Stimulated activated CD8-positive, alpha-beta memory T cell treated with anti-CD3 and anti-CD28 coated beads, Interleukin-15, amount 100 ng/mL, for 48 hours (primary cell): ENCODE measurements around the gene NRG3.
"Not testable (repeated sequence)": the region's sequence is repeated elsewhere in the genome, so short reads cannot be mapped to it uniquely, and the experiment has no call there.

ENCODE experiments used
- DNase-seq, 2 donors: peaks; one replicate each; pipeline ENCODE4 v3.0.0-alpha.2; 2020; ENCODE audit warnings: low read depth in 2 of 2

NRG3 gene

GRCh38 chr10:82282782-82283456, 407.9 kb downstream of the NRG3 start:
- no peak for DNase-seq

GRCh38 chr10:82284180-82284579, 409.2 kb downstream of the NRG3 start:
- DNase-seq = no peak

GRCh38 chr10:82288461-82288881, 413.5 kb downstream of the NRG3 start:
- DNase-seq = no peak

GRCh38 chr10:82289945-82290344, 415.0 kb downstream of the NRG3 start:
- DNase-seq = no peak

GRCh38 chr10:82294874-82295378, 419.9 kb downstream of the NRG3 start:
- no peak for DNase-seq

GRCh38 chr10:82308641-82309040, 433.6 kb downstream of the NRG3 start:
- DNase-seq = no peak

GRCh38 chr10:82310839-82311238, 435.8 kb downstream of the NRG3 start:
- DNase-seq = no peak

- DNase-seq = no peak
Measured at GRCh38 chr10:82313401-82313800, 438.4 kb downstream of the NRG3 start.

- DNase-seq = no peak
Measured at GRCh38 chr10:82318534-82318933, 443.5 kb downstream of the NRG3 start.

- no peak for DNase-seq
Measured at GRCh38 chr10:82319074-82319473, 444.1 kb downstream of the NRG3 start.

GRCh38 chr10:82319562-82319961, 444.6 kb downstream of the NRG3 start:
- DNase-seq = no peak

GRCh38 chr10:82321724-82322123, 446.7 kb downstream of the NRG3 start:
- no peak for DNase-seq

GRCh38 chr10:82331716-82332115, 456.7 kb downstream of the NRG3 start:
- DNase-seq = no peak

- DNase-seq = no peak
Measured at GRCh38 chr10:82335831-82336230, 460.8 kb downstream of the NRG3 start.

- no peak for DNase-seq
Measured at GRCh38 chr10:82340166-82340565, 465.2 kb downstream of the NRG3 start.

GRCh38 chr10:82349590-82349989, 474.6 kb downstream of the NRG3 start:
- DNase-seq = not testable (repeated sequence)

- DNase-seq = no peak
Measured at GRCh38 chr10:82353381-82353780, 478.4 kb downstream of the NRG3 start.

GRCh38 chr10:82358486-82359099, 483.6 kb downstream of the NRG3 start:
- DNase-seq = no peak

GRCh38 chr10:82361256-82361655, 486.3 kb downstream of the NRG3 start:
- no peak for DNase-seq

GRCh38 chr10:82377608-82378007, 502.6 kb downstream of the NRG3 start:
- DNase-seq = no peak

- DNase-seq = no peak
Measured at GRCh38 chr10:82378146-82378545, 503.2 kb downstream of the NRG3 start.

- no peak for DNase-seq
Measured at GRCh38 chr10:82383350-82383749, 508.4 kb downstream of the NRG3 start.

GRCh38 chr10:82390866-82391658, 516.1 kb downstream of the NRG3 start:
- no peak for DNase-seq
